GM23248 (cell line): Measurements from ENCODE around the gene POU2AF2.
"Not testable (repeated sequence)": the region's sequence is repeated elsewhere in the genome, so short reads cannot be mapped to it uniquely, and the experiment has no call there.

Experiments used
- EZH2 ChIP-seq: fragments of 200-600 bp; sonication (generic); IDR thresholded peaks from 2 replicates; pipeline ENCODE4 v1.6.1; 2018; ENCODE audit warnings: antibody characterized with exemption, mild to moderate bottlenecking; ENCODE audit not compliant: insufficient read depth, poor library complexity, severe bottlenecking
- EZH2phosphoT487 ChIP-seq: fragments of 200-600 bp; sonication (generic); IDR thresholded peaks from 2 replicates; pipeline ENCODE4 v1.6.1; 2018; ENCODE audit warnings: antibody characterized with exemption, moderate library complexity, mild to moderate bottlenecking, low read depth; ENCODE audit not compliant: insufficient read depth

GRCh38 chr11:111292408-111292807, 46.9 kb downstream of the POU2AF2 start:
- not testable (repeated sequence) for TF ChIP-seq EZH2, EZH2phosphoT487
